Ovary (tissue), 3 donors: ENCODE results near the gene NEAT1.

ENCODE experiments used
- EP300 ChIP-seq: sonication (generic); formaldehyde crosslinking; IDR thresholded peaks from one replicate; pipeline ENCODE4 v1.6.1; 2017; ENCODE audit warnings: antibody characterized with exemption
- POLR2A ChIP-seq: fragments of 450-650 bp; IDR thresholded peaks from one replicate; pipeline ENCODE4 v1.6.1; 2017; ENCODE audit warnings: antibody characterized with exemption, mild to moderate bottlenecking, moderate library complexity
- TF ChIP-seq, protein P1 (sequence below), 3 donors: fragments of 450-650 bp in 2 of 3; fragments of 200-600 bp in 1 of 3; IDR thresholded peaks; one replicate each; pipeline versions ENCODE4 v1.5.1 to v1.8.0; 2016 to 2022; ENCODE audit warnings: antibody characterized with exemption in 3 of 3, mild to moderate bottlenecking in 1 of 3
- donor health status: DM: no; HTN: no; CAD: no.

DNA sequence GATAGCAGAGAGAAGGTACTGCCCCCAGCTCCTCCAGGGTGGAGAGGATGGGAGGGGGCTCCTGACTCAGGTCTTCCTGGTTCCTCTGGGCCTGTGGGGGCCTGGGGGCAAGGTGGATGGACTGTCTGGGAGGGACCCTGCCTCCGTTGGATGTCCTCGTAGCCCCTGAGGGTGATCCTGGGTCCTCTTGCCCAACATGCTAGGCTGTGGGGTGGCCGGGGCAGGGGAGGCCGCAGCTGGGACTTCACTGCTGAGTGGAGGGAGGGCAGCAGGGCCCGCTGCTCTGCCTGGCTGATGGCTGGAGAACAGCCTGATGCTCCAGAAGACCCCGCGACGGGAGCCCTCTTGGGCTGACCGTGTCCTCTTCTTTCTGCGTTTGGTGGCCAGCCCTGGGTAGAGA is 22.8 kb upstream of the NEAT1 start:
- TF ChIP-seq, protein P1, sequence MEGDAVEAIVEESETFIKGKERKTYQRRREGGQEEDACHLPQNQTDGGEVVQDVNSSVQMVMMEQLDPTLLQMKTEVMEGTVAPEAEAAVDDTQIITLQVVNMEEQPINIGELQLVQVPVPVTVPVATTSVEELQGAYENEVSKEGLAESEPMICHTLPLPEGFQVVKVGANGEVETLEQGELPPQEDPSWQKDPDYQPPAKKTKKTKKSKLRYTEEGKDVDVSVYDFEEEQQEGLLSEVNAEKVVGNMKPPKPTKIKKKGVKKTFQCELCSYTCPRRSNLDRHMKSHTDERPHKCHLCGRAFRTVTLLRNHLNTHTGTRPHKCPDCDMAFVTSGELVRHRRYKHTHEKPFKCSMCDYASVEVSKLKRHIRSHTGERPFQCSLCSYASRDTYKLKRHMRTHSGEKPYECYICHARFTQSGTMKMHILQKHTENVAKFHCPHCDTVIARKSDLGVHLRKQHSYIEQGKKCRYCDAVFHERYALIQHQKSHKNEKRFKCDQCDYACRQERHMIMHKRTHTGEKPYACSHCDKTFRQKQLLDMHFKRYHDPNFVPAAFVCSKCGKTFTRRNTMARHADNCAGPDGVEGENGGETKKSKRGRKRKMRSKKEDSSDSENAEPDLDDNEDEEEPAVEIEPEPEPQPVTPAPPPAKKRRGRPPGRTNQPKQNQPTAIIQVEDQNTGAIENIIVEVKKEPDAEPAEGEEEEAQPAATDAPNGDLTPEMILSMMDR (IDR thresholded peaks at IDR 0.05): no peak
- TF ChIP-seq POLR2A: no peak
- TF ChIP-seq EP300: no peak
